Spinal cord (tissue), 10 donors: ENCODE results near the gene COX10. TPM values are rescaled to one million over a fixed set of nuclear protein-coding genes. Genes with fewer than 3 reads are reported as not detected.

Experiments
- DNase-seq, 6 donors: peaks; one replicate each; pipeline versions ENCODE4 v3.0.0 to v3.0.0-alpha.2; 2013 to 2015; ENCODE audit warnings: low spot score in 6 of 6, low read depth in 4 of 6
- H3K27ac ChIP-seq: one replicate; pipeline ENCODE4 v1.5.1; 2013; ENCODE audit warnings: low read depth, low read length, control low read depth
- H3K27me3 ChIP-seq: one replicate; pipeline ENCODE4 v1.6.1; 2013; ENCODE audit warnings: low read length; ENCODE audit not compliant: control insufficient read depth, insufficient read depth
- H3K36me3 ChIP-seq: one replicate; pipeline ENCODE4 v1.6.1; 2013; ENCODE audit warnings: low read length; ENCODE audit not compliant: control insufficient read depth, insufficient read depth
- H3K4me1 ChIP-seq: one replicate; pipeline ENCODE4 v1.6.1; 2013; ENCODE audit warnings: low read length; ENCODE audit not compliant: control insufficient read depth, insufficient read depth
- H3K4me3 ChIP-seq: one replicate; pipeline ENCODE4 v1.5.1; 2013; ENCODE audit warnings: low read depth, low read length, control low read depth
- H3K9me3 ChIP-seq: one replicate; pipeline ENCODE4 v1.6.1; 2013; ENCODE audit warnings: low read length; ENCODE audit not compliant: control insufficient read depth, insufficient read depth
- WGBS: methylation state at CpG from one replicate; pipeline ENCODE4 v1.1.5; 2013; ENCODE audit warnings: missing lambda C conversion rate; ENCODE audit not compliant: insufficient coverage; 5-methylcytosine and 5-hydroxymethylcytosine counted together
- polyA plus RNA-seq, 2 donors: library from polyadenylated mRNA; unstranded; fragments of 120-200 nt; gene quantifications; one replicate each; pipeline ENCODE4 v1.2.1, GENCODE V29; 2013; ENCODE audit not compliant: insufficient read length in 2 of 2
- total RNA-seq, 2 donors: library from RNA; depleted of rRNA in 1 of 2; stranded (reverse); fragments of 120-200 nt in 1 of 2; fragments of >200 nt in 1 of 2; gene quantifications; one replicate each; pipeline versions ENCODE4 v1.2.3 to v1.2.4, GENCODE V29; 2013 to 2014
- donor health status: healthy.

The COX10 gene
- total and polyA plus RNA-seq, 4 donors = 14.6 to 18.1 (median 15.2) TPM

- no CpG with 5 or more reads among the region's 1 CpG for WGBS
- no peaks in the 10 kb centered on the region for H3K9me3 ChIP-seq
- H3K27me3 ChIP-seq = no peaks in the 10 kb centered on the region
- no peak overlapping the region for H3K27ac ChIP-seq
- no peaks in the 10 kb centered on the region for H3K36me3 ChIP-seq
- no peaks in the 10 kb centered on the region for H3K4me1 ChIP-seq
- no peak for DNase-seq
- no peak overlapping the region for H3K4me3 ChIP-seq
Observed at GRCh38 chr17:14113137-14113536, 43.8 kb downstream of the COX10 start.

DNA sequence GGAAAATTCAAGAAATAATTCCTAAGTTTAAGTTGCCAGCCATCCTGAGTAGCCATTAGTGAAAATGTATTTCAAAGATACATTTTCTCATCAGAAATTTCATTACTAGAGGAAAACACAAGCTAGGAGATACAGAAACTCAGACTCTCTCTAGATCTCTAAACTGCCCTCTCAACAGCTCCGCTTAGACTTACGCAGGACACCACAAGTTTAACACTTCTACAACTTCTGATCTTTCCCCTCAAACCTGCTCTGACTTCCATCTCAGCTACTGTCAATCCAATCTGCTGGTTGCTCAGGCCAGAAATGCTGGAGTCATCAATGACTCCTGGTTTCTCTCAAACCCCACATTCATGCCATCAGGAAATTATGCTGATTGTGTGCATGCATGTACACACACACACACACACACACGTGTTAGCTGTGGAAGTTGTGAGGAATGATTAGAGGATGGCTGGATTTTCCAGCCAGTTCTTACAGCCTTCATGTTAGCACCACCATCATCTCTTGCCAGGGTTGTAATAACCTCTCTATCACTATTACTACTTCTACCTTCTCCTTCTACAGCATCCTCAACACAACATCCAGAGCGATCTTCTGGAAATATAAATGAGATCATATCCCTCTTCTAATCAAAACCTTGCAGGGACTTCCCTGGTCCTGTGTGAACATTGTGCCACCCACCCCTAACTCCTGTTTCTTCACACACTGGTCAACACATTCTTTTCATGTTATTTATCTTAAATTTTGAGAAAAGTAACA is 47.1 kb downstream of the COX10 start:
- no peaks in the 10 kb centered on the region for H3K36me3 ChIP-seq
- no peak overlapping the region for H3K4me3 ChIP-seq
- 96% methylated on average over 3 of the region's 4 CpGs for WGBS
- no peaks in the 10 kb centered on the region for H3K9me3 ChIP-seq
- no peak for DNase-seq
- H3K4me1 ChIP-seq = no peaks in the 10 kb centered on the region
- no peaks in the 10 kb centered on the region for H3K27me3 ChIP-seq
- H3K27ac ChIP-seq = no peak overlapping the region

DNA sequence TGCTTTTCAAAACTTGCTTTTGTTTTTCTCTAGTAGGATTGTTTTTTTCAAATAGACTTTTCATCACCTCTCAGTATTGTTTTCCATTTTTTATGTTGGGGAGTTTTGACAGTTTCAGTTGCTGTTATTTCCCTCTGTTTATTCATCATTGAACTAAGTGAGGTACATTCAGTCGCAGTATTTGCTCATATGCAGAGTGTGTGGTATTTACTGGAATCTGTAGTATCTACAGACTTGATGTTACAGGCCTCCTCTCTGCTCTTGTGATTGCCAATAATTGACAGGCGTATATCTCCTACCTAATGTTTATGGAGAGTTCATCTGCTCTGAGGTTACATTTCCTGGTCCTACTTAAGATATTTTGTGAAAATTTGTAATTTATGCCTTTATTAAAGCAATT is 49.6 kb downstream of the COX10 start:
- H3K4me1 ChIP-seq = no peaks in the 10 kb centered on the region
- no peaks in the 10 kb centered on the region for H3K27me3 ChIP-seq
- WGBS = no CpG with 5 or more reads among the region's 2 CpGs
- H3K9me3 ChIP-seq = no peaks in the 10 kb centered on the region
- H3K36me3 ChIP-seq = no peaks in the 10 kb centered on the region
- H3K27ac ChIP-seq = no peak overlapping the region
- H3K4me3 ChIP-seq = no peak overlapping the region
- DNase-seq = no peak

DNA sequence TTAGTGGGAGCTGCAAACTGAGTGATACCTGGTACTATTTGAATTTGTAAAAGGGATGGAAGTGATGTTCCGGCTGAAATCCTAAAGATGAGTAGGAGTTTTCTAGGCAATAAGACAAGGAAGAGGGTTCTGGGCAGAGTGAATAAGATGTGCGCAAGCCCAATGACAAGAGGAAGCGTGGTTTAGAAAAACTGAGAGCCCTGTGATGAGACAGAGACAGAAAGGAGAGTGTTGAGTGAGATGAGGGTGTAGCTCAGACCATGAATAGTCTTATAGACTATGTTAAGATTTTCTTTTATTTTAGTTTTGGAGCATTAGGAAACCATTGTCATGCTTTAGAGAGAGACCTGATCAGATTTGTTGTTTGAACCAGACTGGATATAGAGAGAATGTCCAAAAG is 50.2 kb downstream of the COX10 start:
- H3K4me1 ChIP-seq = no peaks in the 10 kb centered on the region
- DNase-seq = no peak
- no peaks in the 10 kb centered on the region for H3K36me3 ChIP-seq
- no peaks in the 10 kb centered on the region for H3K9me3 ChIP-seq
- no peaks in the 10 kb centered on the region for H3K27me3 ChIP-seq
- H3K27ac ChIP-seq = no peak overlapping the region
- whole genome bisulfite sequencing = 100% methylated on average over 3 of the region's 3 CpGs
- H3K4me3 ChIP-seq = no peak overlapping the region

- Histone ChIP-seq H3K9me3 (no peaks in the 10 kb centered on the region), H3K4me1 (no peaks in the 10 kb centered on the region), H3K4me3 (no peak overlapping the region), H3K27ac (no peak overlapping the region), H3K27me3 (no peaks in the 10 kb centered on the region), H3K36me3 (no peaks in the 10 kb centered on the region)
- DNase-seq = no peak
- 74% methylated on average over 6 of the region's 6 CpGs for WGBS
Observed at GRCh38 chr17:14121952-14122351, 52.6 kb downstream of the COX10 start.

DNA sequence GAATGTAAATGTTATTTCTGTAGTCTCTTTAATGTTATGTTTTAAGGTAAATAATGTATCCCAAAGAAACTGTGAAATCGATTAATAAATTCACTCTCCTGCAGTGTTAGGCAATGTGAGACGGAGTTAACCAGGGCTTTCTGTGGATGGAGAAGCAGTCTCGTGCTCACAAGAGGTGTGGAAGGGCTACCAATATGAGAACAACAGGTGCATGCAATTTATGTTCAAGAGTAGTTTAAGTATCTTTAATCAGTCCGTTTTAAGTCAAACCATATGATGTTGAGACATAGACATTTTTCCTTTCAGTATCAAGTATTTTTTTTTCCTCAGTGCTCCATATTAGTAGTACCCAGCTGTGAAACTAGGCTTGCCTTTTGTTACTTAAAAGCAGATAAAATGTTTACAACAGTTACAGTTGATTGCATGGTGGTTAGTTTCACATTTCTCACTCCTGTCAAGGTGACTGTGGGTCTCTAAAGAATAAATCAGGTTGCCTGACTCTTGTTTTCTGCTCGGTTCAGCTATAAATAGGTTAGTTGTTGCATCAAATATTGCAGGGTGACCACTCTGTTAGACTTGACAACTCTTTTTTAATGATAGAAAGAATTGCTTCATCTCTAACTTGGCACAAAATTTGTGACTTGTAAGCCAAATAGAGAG is 54.4 kb downstream of the COX10 start:
- no peak for DNase-seq
- 58% methylated on average over 4 of the region's 5 CpGs for WGBS
- H3K9me3 ChIP-seq = no peaks in the 10 kb centered on the region
- H3K27me3 ChIP-seq = no peaks in the 10 kb centered on the region
- no peak overlapping the region for H3K4me3 ChIP-seq
- H3K4me1 ChIP-seq = no peaks in the 10 kb centered on the region
- no peaks in the 10 kb centered on the region for H3K36me3 ChIP-seq
- H3K27ac ChIP-seq = no peak overlapping the region

- peak in 1 of 6 donors; percentile 7 for DNase-seq
- no peaks in the 10 kb centered on the region for H3K27me3 ChIP-seq
- H3K27ac ChIP-seq = no peak overlapping the region
- no peaks in the 10 kb centered on the region for H3K4me1 ChIP-seq
- no peak overlapping the region for H3K4me3 ChIP-seq
- no peaks in the 10 kb centered on the region for H3K9me3 ChIP-seq
- no peaks in the 10 kb centered on the region for H3K36me3 ChIP-seq
- no CpG with 5 or more reads among the region's 4 CpGs for WGBS
Observed at GRCh38 chr17:14124854-14125253, 55.5 kb downstream of the COX10 start.

GRCh38 chr17:14125518-14126137 is 56.3 kb downstream of the COX10 start:
- H3K4me1 ChIP-seq = no peaks in the 10 kb centered on the region
- no peaks in the 10 kb centered on the region for H3K9me3 ChIP-seq
- DNase-seq = peak in 2 of 6 donors; percentile 5 to 55
- H3K4me3 ChIP-seq = no peak overlapping the region
- H3K27ac ChIP-seq = no peak overlapping the region
- H3K27me3 ChIP-seq = no peaks in the 10 kb centered on the region
- no peaks in the 10 kb centered on the region for H3K36me3 ChIP-seq
- no CpG with 5 or more reads among the region's 6 CpGs for WGBS

DNA sequence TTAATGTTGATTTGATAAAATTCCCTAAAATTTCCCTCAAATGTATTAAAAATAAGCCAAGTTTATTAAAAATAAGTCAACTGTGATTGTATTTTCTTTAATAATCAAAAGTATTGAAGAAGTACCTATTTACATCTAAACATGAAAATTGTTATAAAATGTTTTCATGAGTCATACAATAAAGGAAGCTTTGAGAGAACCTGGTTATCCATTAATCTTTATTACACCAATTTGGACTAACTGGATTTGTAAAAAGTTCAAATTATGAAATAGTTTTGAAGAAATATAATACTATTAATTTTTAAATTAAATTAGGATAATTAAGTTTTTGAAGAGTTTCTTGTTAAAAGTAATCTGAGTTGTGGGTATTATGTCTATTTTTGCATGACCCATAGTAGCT is 63.8 kb downstream of the COX10 start:
- Histone ChIP-seq H3K27me3 (no peaks in the 10 kb centered on the region), H3K36me3 (no peaks in the 10 kb centered on the region), H3K27ac (no peak overlapping the region), H3K9me3 (no peaks in the 10 kb centered on the region), H3K4me3 (no peak overlapping the region), H3K4me1 (no peaks in the 10 kb centered on the region)
- no peak for DNase-seq

DNA sequence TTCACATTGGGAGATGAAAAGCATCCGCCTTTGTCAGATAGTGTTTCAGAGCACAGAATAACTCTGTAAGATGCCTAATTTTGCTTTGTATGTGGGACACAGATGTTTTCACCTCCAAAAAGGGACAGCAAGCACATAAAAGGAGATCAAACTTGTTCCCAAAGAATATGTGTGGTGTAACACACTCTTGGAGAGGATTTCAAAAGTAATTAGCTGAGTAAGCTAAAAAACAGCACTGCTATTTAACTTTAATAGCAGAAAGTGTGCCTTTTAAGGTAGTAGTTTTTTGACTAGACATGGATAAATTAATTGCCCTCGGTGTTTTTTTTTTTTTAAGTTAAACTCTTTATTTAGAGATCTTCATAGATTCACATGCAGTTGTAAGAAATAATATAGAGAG is 65.2 kb downstream of the COX10 start:
- Histone ChIP-seq H3K36me3 (no peaks in the 10 kb centered on the region), H3K9me3 (no peaks in the 10 kb centered on the region), H3K4me3 (no peak overlapping the region), H3K4me1 (no peaks in the 10 kb centered on the region), H3K27ac (no peak overlapping the region), H3K27me3 (no peaks in the 10 kb centered on the region)
- no peak for DNase-seq
- no CpG with 5 or more reads among the region's 2 CpGs for WGBS
